HepG2 (cell line): Measurements from ENCODE around the gene VPS13D. TPM values are rescaled to one million over a fixed set of nuclear protein-coding genes. Genes with fewer than 3 reads are reported as not detected.

Source experiments
- ATAC-seq: fragments of 200-7000 bp; cut with Tn5 transposase; 3 replicates; pipeline ENCODE4 v1.9.1; 2020; ENCODE audit warnings: mild to moderate bottlenecking, moderate library complexity
- BruUV-seq: library from RNA; stranded (reverse); fragments of 400-500 nt; replicated peaks from 2 replicates; lab custom pipeline; 2021; lab: Mats Ljungman, UMichigan
- CTCF ChIA-PET: fragments of 300-600 bp; formaldehyde crosslinking; extraction: SDS; loops from one replicate; lab custom pipeline; 2021; ENCODE audit warnings: low total read pairs, inconsistent platforms, low intra/inter-chr PET ratio; lab: Yijun Ruan, JAX
- POLR2A ChIA-PET: fragments of 350-600 bp; sonication (Branson Sonifier 250); formaldehyde crosslinking; loops from one replicate; lab custom pipeline; 2020; ENCODE audit warnings: antibody characterized with exemption, inconsistent platforms; lab: Yijun Ruan, JAX
- DNase-seq: peaks from one replicate; pipeline ENCODE4 v3.0.0-alpha.2; 2015; ENCODE audit warnings: low spot score
- FAIRE-seq: peaks from 3 replicates; lab custom pipeline; 2011; peaks lifted over from hg19 to GRCh38; lab: Jason Lieb, UNC
- H2AFZ ChIP-seq: one replicate; pipeline ENCODE4 v1.6.1; 2011; ENCODE audit warnings: low read length, inconsistent platforms
- H3K27ac ChIP-seq: fragments of 300-600 bp; 3 replicates; pipeline ENCODE4 v1.8.0; 2011; ENCODE audit warnings: mixed run types, mild to moderate bottlenecking, mixed read lengths, low read length, inconsistent platforms; ENCODE audit not compliant: insufficient read depth; ENCODE audit errors: extremely low read length
- H3K27me3 ChIP-seq, 2 experiments: fragments of 200-600 bp in 1 of 2; 2 replicates in 1 of 2; 3 replicates in 1 of 2; pipeline versions ENCODE4 v1.6.0 to v1.8.0; 2011; ENCODE audit warnings: low read length in 2 of 2, mild to moderate bottlenecking in 2 of 2, moderate library complexity in 2 of 2, inconsistent platforms in 1 of 2; ENCODE audit not compliant: insufficient read depth in 2 of 2, control insufficient read depth in 1 of 2
- H3K36me3 ChIP-seq, 2 experiments: fragments of 200-600 bp in 1 of 2; replicated peaks in 1 of 2; 2 replicates in 1 of 2; 3 replicates in 1 of 2; pipeline versions ENCODE4 v1.5.1 to v1.8.0; 2011; ENCODE audit warnings: low read length in 2 of 2, inconsistent platforms in 1 of 2; ENCODE audit not compliant: insufficient read depth in 2 of 2, control insufficient read depth in 1 of 2
- H3K4me1 ChIP-seq: 2 replicates; pipeline ENCODE4 v1.5.1; 2012; ENCODE audit warnings: low read length, inconsistent platforms; ENCODE audit not compliant: insufficient read depth
- H3K4me2 ChIP-seq: 2 replicates; pipeline ENCODE4 v1.6.0; 2011; ENCODE audit warnings: low read depth, low read length, inconsistent platforms
- H3K4me3 ChIP-seq, 3 experiments: fragments of 200-600 bp in 1 of 3; sonication (generic), shearing (Covaris generic) in 1 of 3; replicated peaks in 1 of 3; 2 replicates each; pipeline ENCODE4 v1.5.1; 2011 to 2016; ENCODE audit warnings: low read length in 3 of 3, inconsistent platforms in 2 of 3, low read depth in 2 of 3, mild to moderate bottlenecking in 2 of 3, control low read depth in 1 of 3, mixed read lengths in 1 of 3; ENCODE audit not compliant: insufficient read depth in 1 of 3
- H3K79me2 ChIP-seq: one replicate; pipeline ENCODE4 v1.6.1; 2011; ENCODE audit warnings: low read length, inconsistent platforms; ENCODE audit not compliant: insufficient read depth
- H3K9ac ChIP-seq: 2 replicates; pipeline ENCODE4 v1.6.0; 2011; ENCODE audit warnings: mild to moderate bottlenecking, low read depth, low read length, inconsistent platforms; ENCODE audit not compliant: insufficient read depth
- H3K9me3 ChIP-seq: 2 replicates; pipeline ENCODE4 v1.5.1; 2012; ENCODE audit warnings: mild to moderate bottlenecking, low read length
- H4K20me1 ChIP-seq: 2 replicates; pipeline ENCODE4 v1.6.0; 2011; ENCODE audit warnings: inconsistent platforms, mild to moderate bottlenecking, low read length, moderate library complexity; ENCODE audit not compliant: insufficient read depth
- GFI1 ChIP-seq: sonication (generic); formaldehyde crosslinking; IDR thresholded peaks from 2 replicates; pipeline ENCODE4 v1.5.0; 2020; ENCODE audit warnings: missing genetic modification reagents, mild to moderate bottlenecking, borderline replicate concordance
- HNRNPL ChIP-seq: fragments of 200-400 bp; formaldehyde crosslinking; IDR thresholded peaks from 2 replicates; pipeline ENCODE4 v1.6.1; 2017; ENCODE audit warnings: mild to moderate bottlenecking, low read depth, low read length
- MTF1 ChIP-seq: sonication (generic); formaldehyde crosslinking; IDR thresholded peaks from 2 replicates; pipeline ENCODE4 v1.5.0; 2020; ENCODE audit warnings: missing genetic modification reagents
- MXI1 ChIP-seq: IDR thresholded peaks from 3 replicates; pipeline ENCODE4 v1.6.1; 2012; ENCODE audit warnings: low read depth, low read length, inconsistent platforms, borderline replicate concordance
- PATZ1 ChIP-seq: sonication (generic); formaldehyde crosslinking; IDR thresholded peaks from 2 replicates; pipeline ENCODE4 v1.4.0; 2020; ENCODE audit warnings: missing genetic modification reagents
- PAXIP1 ChIP-seq: sonication (generic); formaldehyde crosslinking; conservative IDR thresholded peaks from 2 replicates; pipeline ENCODE4 v1.4.0; 2020; ENCODE audit warnings: mild to moderate bottlenecking, missing genetic modification reagents, moderate library complexity
- RXRB ChIP-seq: IDR thresholded peaks from 2 replicates; pipeline ENCODE4 v1.6.1; 2016; ENCODE audit warnings: borderline replicate concordance, missing genetic modification reagents, missing compliant biosample characterization
- SMARCC2 ChIP-seq: fragments of 450-650 bp; IDR thresholded peaks from 2 replicates; pipeline ENCODE4 v1.6.1; 2017; ENCODE audit warnings: antibody characterized with exemption, mild to moderate bottlenecking
- TMF1 ChIP-seq: sonication (generic); formaldehyde crosslinking; IDR thresholded peaks from 2 replicates; pipeline ENCODE4 v1.8.1; 2022; ENCODE audit warnings: low read depth, missing genetic modification reagents
- ZNF235 ChIP-seq: sonication (generic); formaldehyde crosslinking; IDR thresholded peaks from 2 replicates; pipeline ENCODE4 v1.8.1; 2023; ENCODE audit warnings: mild to moderate bottlenecking, missing genetic modification reagents, borderline replicate concordance
- ZNF609 ChIP-seq: sonication (generic); formaldehyde crosslinking; IDR thresholded peaks from 2 replicates; pipeline ENCODE4 v1.4.0; 2020; ENCODE audit warnings: mild to moderate bottlenecking, missing genetic modification reagents, borderline replicate concordance
- ZNF720 ChIP-seq: sonication (generic); formaldehyde crosslinking; IDR thresholded peaks from 2 replicates; pipeline ENCODE4 v1.4.0; 2020; ENCODE audit warnings: missing genetic modification reagents
- WGBS: methylation state at CpG from one replicate; pipeline ENCODE4 v1.1.6; 2017; ENCODE audit warnings: low lambda C conversion rate; 5-methylcytosine and 5-hydroxymethylcytosine counted together
- in situ Hi-C: cut with HindIII; loops from 2 replicates; pipeline ENCODE4 v1.10.0; 2017; ENCODE audit warnings: low pct_unique_long_range_greater_than_20kb; ENCODE audit not compliant: extremely low pct_ligation_motif_present
- intact Hi-C: fragments of 100-400 bp; cut with micrococcal nuclease; formaldehyde crosslinking; loops from one replicate; pipeline ENCODE4 v1.10.0; 2022; ENCODE audit not compliant: unreplicated experiment
- polyA plus RNA-seq, 8 experiments: library from polyadenylated mRNA; depleted of rRNA in 3 of 8; stranded (reverse) in 7 of 8; unstranded in 1 of 8; fragments of >200 nt; fragmentation: Illumina TruSeq in 4 of 8; extraction: Trizol in 4 of 8; gene quantifications; 2 replicates each; pipeline versions ENCODE4 v1.2.1 to v1.2.3, GENCODE V29; 2011 to 2016; ENCODE audit warnings: low read depth in 4 of 8, missing spikeins in 1 of 8, mixed read lengths in 1 of 8; ENCODE audit not compliant: insufficient read depth in 1 of 8
- total RNA-seq, 5 experiments: library from RNA; depleted of rRNA; stranded (reverse); fragments of >200 nt; fragmentation: Illumina TruSeq; extraction: Trizol; gene quantifications; 2 replicates each; pipeline ENCODE4 v1.2.3, GENCODE V29; 2016; ENCODE audit warnings: low read depth in 1 of 5

VPS13D gene
- total and polyA plus RNA-seq, 2 of the 13 experiments (the other 11 are each of a cell fraction or from before 2014, with no cell fraction given) = 8.6 to 13.9 TPM

- H3K9ac ChIP-seq = peak overlapping the region; percentile 66
- POLR2A ChIA-PET = interaction anchor here (0.7 to 9.4 kb wide), 7 partner anchors 26 to 212 kb away, joined by 3 to 127 read pairs (median 10); partner anchors contain the start of gene DHRS3
- H3K27ac ChIP-seq = peak overlapping the region; percentile 76
- peak overlapping the region; percentile 65 for H3K4me2 ChIP-seq
- no peaks in the 10 kb centered on the region for H4K20me1 ChIP-seq
- CTCF ChIA-PET = no interaction called here
- TSS peak; percentile 90 for BruUV-seq
- H3K27me3 ChIP-seq = no peaks in the 10 kb centered on the region
- no peaks in the 10 kb centered on the region for H3K79me2 ChIP-seq
- DNase-seq = peak; percentile 85
- WGBS = 5% methylated on average over 8 of the region's 8 CpGs
- intact Hi-C loops = loop anchor here (1.0 to 10.0 kb wide), 6 partner anchors 26 to 213 kb away; no protein-coding TSS in a partner anchor
- peaks cover 86% of the 10 kb centered on the region for H3K4me1 ChIP-seq
- peak overlapping the region; percentile 35 for H2AFZ ChIP-seq
- in situ Hi-C loops = loop anchor here (10.0 kb wide), 1 partner anchor 118 kb away; no protein-coding TSS in a partner anchor
- ATAC-seq = peak; percentile 55
- peak overlapping the region in 2 of 3 experiments; percentile 11 to 13; a peak in 2 of 6 replicates for H3K4me3 ChIP-seq
- H3K9me3 ChIP-seq = 0 out of 2 replicates have a peak, but pooled peaks cover 5% of the 10 kb centered on the region
- peak; percentile 56 for FAIRE-seq
- H3K36me3 ChIP-seq = peaks cover 4 to 7% of the 10 kb centered on the region in 2 experiments; a peak in 2 of 5 replicates
- TF ChIP-seq HNRNPL = no peak
- TF ChIP-seq PAXIP1 (CRISPR knock-in tag) = 0 out of 2 replicates have a peak, but pooled peaks have one; percentile 16
- no peak for TF ChIP-seq ZNF720 (CRISPR knock-in tag)
- no peak for TF ChIP-seq MTF1
- TF ChIP-seq MXI1 = no peak
- TF ChIP-seq TMF1 (CRISPR knock-in tag) = no peak
- no peak for TF ChIP-seq ZNF609 (CRISPR knock-in tag)
- TF ChIP-seq RXRB (CRISPR knock-in tag) = peak; percentile 7; the same call in 1 of the 2 replicates
- peak; percentile 70 for TF ChIP-seq PATZ1 (CRISPR knock-in tag)
- TF ChIP-seq ZNF235 (CRISPR knock-in tag) = no peak
- TF ChIP-seq GFI1 (CRISPR knock-in tag) = peak; percentile 24; the same call in 1 of the 2 replicates
- TF ChIP-seq SMARCC2 = no peak
Measured at GRCh38 chr1:12406211-12407021, 176.6 kb downstream of the VPS13D start.
